ENCODE measurements around the gene ANKUB1.
A peak's percentile ranks its signal among the peaks of the same experiment; 100 is the strongest.
"Not testable (repeated sequence)": the region's sequence is repeated elsewhere in the genome, so short reads cannot be mapped to it uniquely, and the experiment has no call there.

Gene ANKUB1

GRCh38 chr3:149792452-149793270 is at the start of gene ANKUB1:
TSS of gene ANKUB1 (minus strand) at chr3:149792554. CDS start at chr3:149792366, 188 bp downstream.
- DNase-seq, result no peak

DNA sequence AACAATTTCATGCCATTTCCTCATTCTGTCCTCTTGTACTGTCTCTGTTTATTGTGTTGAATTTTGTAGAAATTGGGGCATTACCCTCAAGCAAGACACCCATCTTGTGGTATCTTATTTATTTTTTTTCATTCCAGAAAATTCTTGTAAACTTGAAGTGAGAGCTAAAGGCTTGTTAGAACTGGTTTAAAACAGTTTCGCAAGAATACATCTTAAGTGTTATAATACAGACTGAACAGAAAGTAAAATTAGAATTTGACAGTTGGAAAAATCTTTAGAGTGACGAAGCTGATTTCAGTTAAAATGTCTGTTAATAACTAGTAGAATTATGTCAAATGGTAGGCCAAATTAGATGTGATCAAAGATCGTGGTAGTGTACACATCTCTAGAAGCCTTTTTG is 47.5 kb upstream of the ANKUB1 start:
- DNase-seq, result no peak

DNA sequence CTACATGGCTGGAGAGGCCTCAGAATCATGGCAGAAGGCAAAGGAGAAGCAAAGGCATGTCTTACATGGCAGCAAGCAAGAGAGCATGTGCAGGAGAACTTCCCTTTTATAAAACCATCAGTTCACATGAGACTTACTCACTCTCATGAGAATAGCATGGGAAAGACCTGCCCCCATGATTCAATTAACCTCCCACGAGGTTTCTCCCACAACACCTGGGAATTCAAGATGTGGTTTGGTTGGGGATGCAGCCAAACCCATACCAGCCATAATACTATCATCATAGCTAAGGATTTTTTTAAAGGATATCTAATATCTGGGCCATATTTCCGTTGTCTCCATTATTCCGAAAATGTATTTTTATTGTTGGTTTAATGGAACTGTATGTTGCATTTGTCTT is 47.1 kb upstream of the ANKUB1 start:
- DNase-seq, result not testable (repeated sequence)

GRCh38 chr3:149838491-149838890 is 46.1 kb upstream of the ANKUB1 start:
- DNase-seq, result not testable (repeated sequence)

DNA sequence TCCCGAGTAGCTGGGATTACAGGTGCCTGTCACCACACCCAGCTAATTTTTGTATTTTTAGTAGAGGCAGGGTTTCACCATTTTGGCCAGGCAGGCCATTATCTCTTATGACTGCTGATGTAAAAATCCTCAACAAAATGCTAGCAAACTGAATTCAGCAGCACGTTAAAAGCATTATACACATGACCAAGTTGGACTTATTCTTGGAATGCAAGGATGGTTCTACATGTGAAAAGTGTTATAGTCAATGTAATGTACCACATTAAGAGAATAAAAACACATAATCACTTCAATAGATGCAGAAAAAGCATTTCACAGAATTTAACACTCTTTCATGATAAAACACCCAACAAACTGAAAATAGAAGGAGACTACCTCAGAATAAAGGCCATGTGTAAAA is 40.9 kb upstream of the ANKUB1 start:
- no peak for DNase-seq

GRCh38 chr3:149832086-149832485 is 39.7 kb upstream of the ANKUB1 start:
- DNase-seq, result no peak

- DNase-seq, result no peak
These were observed 39.0 kb upstream of the ANKUB1 start for GRCh38 chr3:149831321-149831720.

DNA sequence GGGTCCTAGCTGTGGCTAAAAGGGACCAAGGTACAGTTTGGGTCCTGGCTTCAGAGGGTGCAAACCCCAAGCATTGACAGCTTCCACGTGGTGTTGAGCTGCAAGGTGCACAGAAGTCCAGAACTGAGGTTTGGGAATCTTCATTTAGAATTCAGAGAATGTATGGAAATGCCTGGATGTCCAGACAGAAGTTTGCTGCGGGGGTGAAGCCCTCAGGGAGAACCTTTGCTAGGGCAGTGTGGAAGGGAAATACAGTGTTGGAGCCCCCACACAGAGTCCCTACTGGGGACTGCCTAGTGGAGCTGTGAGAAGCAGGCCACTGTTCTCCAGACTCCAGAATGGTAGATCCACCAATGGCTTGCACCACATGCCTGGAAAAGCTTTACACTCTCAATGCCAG is 38.5 kb upstream of the ANKUB1 start:
- no peak for DNase-seq

GRCh38 chr3:149829631-149830030 is 37.3 kb upstream of the ANKUB1 start:
- DNase-seq, result not testable (repeated sequence)

DNA sequence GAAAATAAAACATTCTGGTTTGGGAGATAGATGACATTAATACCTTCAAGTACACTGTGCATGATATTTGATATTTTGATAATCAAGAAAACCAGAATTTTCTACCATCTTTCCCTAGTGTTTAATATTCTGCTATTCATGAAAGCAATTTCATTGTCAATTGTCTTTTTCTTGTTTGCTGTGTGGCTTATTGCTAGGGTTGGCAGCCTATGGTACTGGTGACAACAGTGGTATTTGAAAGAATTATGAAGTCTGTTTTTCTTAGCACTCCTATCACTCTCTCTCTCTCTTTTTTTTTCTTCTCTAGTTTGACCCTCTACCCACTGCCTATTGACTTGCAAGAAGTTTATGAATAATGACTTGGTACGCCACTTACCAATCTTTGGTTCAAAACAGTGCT is 36.0 kb upstream of the ANKUB1 start:
- no peak for DNase-seq

DNA sequence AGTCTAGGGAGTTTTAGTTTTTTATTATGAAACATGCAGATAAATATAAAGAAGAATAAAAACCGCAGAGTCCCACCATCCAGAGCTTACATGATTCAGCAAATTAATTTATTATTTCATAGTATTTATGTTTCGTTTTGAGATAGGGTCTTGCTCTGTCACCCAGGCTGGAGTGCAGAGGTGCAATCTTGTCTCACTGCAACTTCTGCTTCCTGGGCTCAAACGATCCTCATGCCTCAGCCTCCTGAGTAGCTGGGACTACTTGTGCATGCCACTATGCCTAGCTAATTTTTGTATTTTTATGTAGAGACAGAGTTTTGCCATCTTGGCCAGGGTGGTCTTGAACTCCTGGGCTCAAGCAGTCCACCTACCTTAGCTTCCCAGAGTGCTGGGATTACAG is 34.3 kb upstream of the ANKUB1 start:
- DNase-seq, result no peak

- no peak for DNase-seq
These were observed 27.8 kb upstream of the ANKUB1 start for GRCh38 chr3:149820183-149820582.

DNA sequence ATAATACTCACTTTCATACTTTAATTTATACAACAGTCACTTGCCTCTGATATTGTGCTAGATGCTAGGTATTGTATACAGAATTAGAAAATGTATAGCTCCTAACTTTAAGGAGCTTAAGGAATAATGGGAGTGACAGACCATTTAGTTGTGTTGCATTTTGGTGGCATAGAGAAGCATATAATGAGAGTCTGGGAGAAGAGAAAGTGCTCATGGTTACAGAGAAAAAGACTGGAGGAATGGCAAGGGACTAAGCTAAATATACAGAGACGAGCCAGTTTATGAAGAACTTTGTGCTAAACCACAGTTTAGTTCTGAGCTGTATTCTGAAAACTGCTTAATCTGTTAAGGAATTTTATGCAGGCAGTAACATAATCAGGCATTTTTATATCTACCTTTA is 27.1 kb upstream of the ANKUB1 start:
- no peak for DNase-seq

- no peak for DNase-seq
These were observed 24.6 kb upstream of the ANKUB1 start for GRCh38 chr3:149816986-149817385.

DNA sequence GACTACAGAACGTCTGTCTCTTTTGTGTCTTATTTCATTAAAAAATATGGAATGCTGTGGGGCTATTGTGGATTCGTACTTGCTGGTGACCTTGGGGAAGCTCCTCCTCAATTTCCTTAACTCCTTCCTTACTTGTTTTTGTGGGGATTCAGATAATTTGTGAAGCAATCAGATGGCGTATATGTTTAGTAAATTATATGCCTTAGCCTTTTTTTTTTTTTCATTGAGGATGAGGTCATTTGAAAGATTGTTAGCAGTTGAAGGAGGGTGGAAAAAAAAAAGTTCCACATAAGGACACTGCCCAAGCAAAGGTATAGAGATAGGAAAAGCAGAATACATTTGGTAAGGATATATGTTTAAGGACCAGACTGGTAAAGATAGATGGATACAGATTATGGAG is 24.0 kb upstream of the ANKUB1 start:
- no peak for DNase-seq

DNA sequence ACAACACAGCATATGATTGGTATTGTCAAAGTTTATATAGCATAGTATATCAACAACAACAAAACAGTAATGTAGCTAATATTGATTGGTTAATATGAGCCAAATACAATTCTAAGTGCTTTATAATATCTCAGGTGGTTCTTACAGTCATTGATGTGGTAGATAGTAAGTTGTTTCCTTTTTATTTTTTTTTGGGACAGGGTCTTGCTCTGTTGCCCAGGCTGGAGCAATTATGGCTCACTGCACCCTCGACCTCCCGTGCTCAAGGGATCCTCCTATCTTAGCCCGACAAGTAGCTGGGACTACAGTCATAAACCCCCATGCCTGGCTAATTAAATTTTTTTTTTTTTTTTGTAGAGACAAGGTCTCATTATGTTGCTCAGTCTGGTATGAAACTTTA is 23.4 kb upstream of the ANKUB1 start:
- no peak for DNase-seq

GRCh38 chr3:149815321-149815720 is 23.0 kb upstream of the ANKUB1 start:
- no peak for DNase-seq

GRCh38 chr3:149813367-149814281 is 21.3 kb upstream of the ANKUB1 start:
- peak; percentile 24 for DNase-seq

- peak; percentile 92 for DNase-seq
These were observed 20.4 kb upstream of the ANKUB1 start, which contains the start of gene RNF13 for GRCh38 chr3:149812606-149813366. TSS of gene RNF13 (plus strand) at chr3:149813215. CDS start at chr3:149846027, 32,812 bp downstream.

DNA sequence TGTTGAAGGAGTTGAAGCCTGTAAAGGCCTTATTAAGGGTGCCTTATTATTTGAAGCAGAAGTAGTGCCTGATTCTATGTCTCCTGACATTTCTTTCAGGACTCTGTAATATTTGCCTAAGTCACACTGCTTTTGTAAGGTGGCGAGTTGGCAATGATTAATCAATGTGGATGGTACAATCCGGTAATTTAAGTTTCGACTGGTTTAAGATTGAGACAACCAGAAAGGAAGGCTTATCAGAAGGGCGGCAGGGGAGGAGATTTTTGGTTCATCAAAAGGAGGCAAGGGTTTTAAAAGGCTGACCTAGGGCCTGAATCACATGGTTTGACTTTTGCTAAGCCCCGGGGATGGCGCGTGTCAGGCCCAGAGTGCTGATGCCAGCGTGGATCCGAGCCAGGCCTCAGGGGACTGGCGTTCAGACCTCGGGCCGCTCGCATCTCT is 19.8 kb upstream of the ANKUB1 start:
- no peak for DNase-seq

GRCh38 chr3:149810846-149811245 is 18.5 kb upstream of the ANKUB1 start:
- DNase-seq, result no peak

- DNase-seq, result no peak
These were observed 17.3 kb upstream of the ANKUB1 start for GRCh38 chr3:149809699-149810098.
